ENCODE measurements around the gene APEH.

The APEH gene

DNA sequence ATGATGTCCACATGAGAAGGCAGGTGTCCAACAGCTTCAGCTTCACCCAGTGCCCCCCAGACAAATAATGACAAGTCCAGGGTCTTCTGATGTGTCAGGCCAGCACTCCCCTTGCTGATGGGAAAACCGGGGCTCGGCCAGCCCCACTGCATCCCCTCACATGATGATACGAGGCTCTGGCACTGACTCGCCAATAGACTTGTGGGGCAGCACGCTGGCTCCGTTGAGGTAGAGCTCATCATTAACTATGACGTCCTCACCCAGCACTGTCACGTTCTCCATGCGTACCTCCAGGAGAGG is 47.4 kb downstream of the APEH start:
- TF ChIP-seq POLR2AphosphoS5 (IDR thresholded peaks at IDR 0.05; ENCODE audit: borderline replicate concordance, low read depth, low read length), result no peak
- no peak for TF ChIP-seq FOXP2 (optimal IDR thresholded peaks at IDR 0.05; ENCODE audit: control extremely low read depth, extremely low read length, insufficient read depth)
- TF ChIP-seq EZH2 (IDR thresholded peaks at IDR 0.05), result no peak
- Histone ChIP-seq H3K27ac (no peak overlapping the region), H3K9me3 (ENCODE audit: low read depth, low read length) (no peaks in the 10 kb centered on the region), H3K36me3 (ENCODE audit: insufficient read depth, low read length) (no peaks in the 10 kb centered on the region; the same call in 1 of the 2 replicates), H3K4me3 (no peak overlapping the region), H3K9ac (ENCODE audit: insufficient read length) (no peak overlapping the region)
- DNase-seq (ENCODE audit: low read depth, low spot score), result no peak

DNA sequence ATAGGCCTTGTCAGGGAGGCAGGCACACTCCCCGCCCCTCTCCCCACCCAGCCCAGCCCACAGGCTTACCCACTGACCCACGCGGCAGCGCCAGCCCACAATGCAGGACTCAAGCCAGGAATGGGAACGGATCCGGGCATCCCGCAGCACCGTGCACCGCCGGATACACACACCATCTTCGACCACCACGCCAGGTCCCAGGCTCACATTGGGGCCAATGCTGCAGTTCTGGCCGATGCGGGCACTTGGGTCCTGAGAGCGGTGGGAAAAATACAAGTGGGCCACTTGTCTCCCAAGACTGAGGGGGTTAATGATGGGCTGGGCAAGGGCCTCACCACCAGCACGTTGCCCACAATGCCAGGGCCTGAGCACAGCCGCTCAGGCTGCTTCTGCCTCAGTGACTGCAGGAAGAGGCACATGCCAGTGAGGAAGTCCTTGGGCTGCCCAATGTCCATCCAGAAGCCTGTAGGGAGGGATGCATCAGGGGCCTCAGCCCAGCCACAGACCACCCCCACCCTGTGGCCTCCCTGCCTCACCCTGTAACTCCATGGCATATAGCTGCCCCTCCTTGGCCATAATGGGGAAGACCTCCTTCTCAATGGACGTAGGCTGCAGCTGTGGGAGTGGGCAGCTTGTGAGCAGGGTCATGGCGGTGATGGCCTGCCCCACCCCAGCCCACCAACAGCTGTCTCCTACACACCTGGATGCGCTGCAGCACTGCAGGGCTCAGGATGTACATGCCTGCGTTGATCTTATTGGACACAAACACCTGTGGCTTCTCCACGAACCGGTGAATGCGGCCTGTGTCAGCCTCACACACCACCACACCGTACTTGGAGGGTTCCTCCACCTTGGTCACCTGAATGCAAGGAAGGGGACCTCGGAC is 48.0 kb downstream of the APEH start:
- no peak overlapping the region for H3K27ac ChIP-seq
- H3K9ac ChIP-seq (ENCODE audit: insufficient read length), result no peak overlapping the region
- H3K9me3 ChIP-seq (ENCODE audit: low read depth, low read length), result no peaks in the 10 kb centered on the region
- no peaks in the 10 kb centered on the region; the same call in 1 of the 2 replicates for H3K36me3 ChIP-seq (ENCODE audit: insufficient read depth, low read length)
- TF ChIP-seq FOXP2 (optimal IDR thresholded peaks at IDR 0.05; ENCODE audit: control extremely low read depth, extremely low read length, insufficient read depth), result no peak
- no peak for TF ChIP-seq EZH2 (IDR thresholded peaks at IDR 0.05)
- TF ChIP-seq POLR2AphosphoS5 (IDR thresholded peaks at IDR 0.05; ENCODE audit: borderline replicate concordance, low read depth, low read length), result no peak
- no peak overlapping the region for H3K4me3 ChIP-seq
- no peak for DNase-seq (ENCODE audit: low read depth, low spot score)

DNA sequence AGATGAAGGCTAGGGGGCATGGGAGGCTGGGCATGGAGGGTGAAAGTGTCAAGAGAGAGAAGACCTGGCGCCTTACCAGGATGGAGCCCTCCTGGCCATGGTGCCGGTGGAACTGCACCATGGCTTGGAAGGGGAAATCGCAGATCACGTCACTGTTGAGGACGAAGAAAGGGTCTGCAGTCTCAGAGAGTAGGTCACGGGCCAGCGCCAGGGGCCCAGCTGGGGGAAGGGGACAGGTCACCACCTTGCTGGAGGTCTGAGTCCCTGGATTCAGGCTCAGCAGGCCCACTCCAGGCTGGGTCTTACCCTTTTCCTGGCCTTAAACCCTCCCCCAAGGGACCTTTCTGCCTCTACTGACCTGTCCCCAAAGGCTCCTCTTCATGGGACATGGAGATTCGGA is 48.7 kb downstream of the APEH start:
- no peak overlapping the region for H3K27ac ChIP-seq
- peak overlapping the region; percentile 84 for H3K4me3 ChIP-seq
- H3K9ac ChIP-seq (ENCODE audit: insufficient read length), result peak overlapping the region; percentile 86
- TF ChIP-seq EZH2 (IDR thresholded peaks at IDR 0.05) (no peak), FOXP2 (optimal IDR thresholded peaks at IDR 0.05; ENCODE audit: control extremely low read depth, extremely low read length, insufficient read depth) (no peak), POLR2AphosphoS5 (IDR thresholded peaks at IDR 0.05; ENCODE audit: borderline replicate concordance, low read depth, low read length) (no peak)
- no peaks in the 10 kb centered on the region for H3K9me3 ChIP-seq (ENCODE audit: low read depth, low read length)
- H3K36me3 ChIP-seq (ENCODE audit: insufficient read depth, low read length), result no peaks in the 10 kb centered on the region; the same call in 1 of the 2 replicates
- DNase-seq (ENCODE audit: low read depth, low spot score), result no peak

DNA sequence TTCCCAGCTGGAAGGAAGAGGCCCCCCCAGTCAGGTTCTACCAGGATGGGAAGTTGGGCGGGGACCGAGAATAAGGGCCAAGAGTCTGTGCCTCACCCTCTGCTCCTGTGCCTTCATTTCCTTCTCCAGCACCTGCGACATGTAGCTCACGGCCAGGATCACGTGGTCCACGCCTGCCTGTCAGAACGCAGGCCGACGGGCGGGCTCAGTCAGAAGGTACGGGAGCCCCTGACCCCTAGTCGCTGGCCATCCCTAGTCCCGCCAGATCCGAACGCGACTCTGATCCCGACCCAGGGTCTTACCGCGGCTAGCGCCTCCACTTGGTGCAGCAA is 49.1 kb downstream of the APEH start:
- H3K9ac ChIP-seq (ENCODE audit: insufficient read length), result peak overlapping the region; percentile 86
- H3K4me3 ChIP-seq, result peak overlapping the region; percentile 84
- no peaks in the 10 kb centered on the region for H3K9me3 ChIP-seq (ENCODE audit: low read depth, low read length)
- no peak for DNase-seq (ENCODE audit: low read depth, low spot score)
- no peak for TF ChIP-seq EZH2 (IDR thresholded peaks at IDR 0.05)
- no peak for TF ChIP-seq POLR2AphosphoS5 (IDR thresholded peaks at IDR 0.05; ENCODE audit: borderline replicate concordance, low read depth, low read length)
- no peak for TF ChIP-seq FOXP2 (optimal IDR thresholded peaks at IDR 0.05; ENCODE audit: control extremely low read depth, extremely low read length, insufficient read depth)
- H3K36me3 ChIP-seq (ENCODE audit: insufficient read depth, low read length), result no peaks in the 10 kb centered on the region; the same call in 1 of the 2 replicates
- H3K27ac ChIP-seq, result no peak overlapping the region; the same call in 1 of the 2 replicates

DNA sequence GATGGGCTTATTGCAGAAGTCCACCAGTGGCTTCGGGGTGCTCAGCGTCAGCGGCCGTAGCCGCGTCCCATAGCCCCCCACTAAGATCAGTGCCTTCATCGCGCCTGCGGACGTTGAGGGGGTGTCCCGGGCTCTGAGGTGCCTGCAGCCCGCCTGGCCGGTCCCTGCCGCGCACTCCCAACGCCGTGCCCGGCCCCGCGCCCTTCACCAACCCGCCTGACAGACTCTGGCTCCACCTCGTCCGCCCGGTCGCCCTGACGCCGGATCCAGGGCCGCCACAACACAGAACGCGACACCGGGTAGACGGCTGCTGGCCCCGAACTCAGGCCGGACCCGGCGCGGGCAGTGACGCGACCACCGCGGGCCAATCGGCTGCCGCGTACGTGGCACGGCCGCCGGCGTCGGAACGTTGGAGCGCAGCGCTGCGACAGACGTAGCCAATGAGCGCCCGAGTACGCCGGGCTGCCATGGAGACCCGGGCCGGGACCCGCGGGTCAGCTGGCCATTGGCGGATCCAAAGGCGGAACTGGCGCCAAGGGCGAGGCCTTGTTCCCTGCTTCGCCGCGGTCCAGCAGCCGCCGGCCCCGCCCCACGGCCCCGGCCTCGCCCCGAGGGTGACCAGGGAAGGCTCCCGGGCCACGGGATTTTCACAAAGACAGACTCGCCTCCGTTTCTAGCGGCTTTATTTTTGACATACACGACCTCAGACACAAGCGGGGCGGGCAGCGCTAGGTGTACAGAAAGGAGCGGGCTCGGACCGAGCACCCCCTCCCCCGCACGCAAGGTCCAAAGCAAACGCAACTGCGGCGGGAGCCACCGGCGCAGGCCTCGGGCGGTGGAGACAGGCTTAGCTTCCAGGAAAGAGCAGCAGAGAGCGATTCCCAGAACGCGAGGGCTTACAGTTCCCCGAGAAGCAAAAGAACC is 49.7 kb downstream of the APEH start, which contains the start of gene GMPPB:
TSS of gene GMPPB (minus strand) at position 324 of the 924 bp plus-strand sequence. CDS start at position 99, 225 bp downstream.
- Histone ChIP-seq H3K27ac (peak within 1 kb of the TSS; percentile 36; the same call in 1 of the 2 replicates), H3K9ac (ENCODE audit: insufficient read length) (peak within 1 kb of the TSS; percentile 86), H3K36me3 (ENCODE audit: insufficient read depth, low read length) (no peaks in the 10 kb centered on the region; the same call in 1 of the 2 replicates), H3K9me3 (ENCODE audit: low read depth, low read length) (no peaks in the 10 kb centered on the region), H3K4me3 (peak within 1 kb of the TSS; percentile 84)
- DNase-seq (ENCODE audit: low read depth, low spot score), result no peak
- TF ChIP-seq POLR2AphosphoS5 (IDR thresholded peaks at IDR 0.05; ENCODE audit: borderline replicate concordance, low read depth, low read length) (peak; percentile 73), EZH2 (IDR thresholded peaks at IDR 0.05) (no peak), FOXP2 (optimal IDR thresholded peaks at IDR 0.05; ENCODE audit: control extremely low read depth, extremely low read length, insufficient read depth) (no peak)

DNA sequence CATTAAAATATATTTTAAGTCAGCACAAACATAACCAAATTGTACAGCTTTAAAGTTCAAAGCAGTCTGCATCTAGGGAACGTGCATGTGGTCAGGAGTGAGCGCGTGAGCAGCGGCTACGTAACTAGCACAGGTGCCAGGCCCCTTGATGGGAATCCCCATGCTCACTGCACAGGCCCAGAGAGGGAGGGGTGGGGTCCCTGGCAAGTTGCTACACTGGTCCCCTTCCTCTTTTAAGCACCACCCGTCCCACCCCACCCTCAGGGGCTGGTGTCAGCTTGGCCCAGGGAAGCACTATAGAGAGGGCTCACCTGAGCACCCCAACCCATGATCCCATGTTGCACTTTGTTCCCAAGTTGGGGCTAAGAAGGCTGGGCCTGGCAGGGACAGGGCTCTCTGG is 50.4 kb downstream of the APEH start:
- H3K27ac ChIP-seq, result no peak overlapping the region
- TF ChIP-seq FOXP2 (optimal IDR thresholded peaks at IDR 0.05; ENCODE audit: control extremely low read depth, extremely low read length, insufficient read depth) (no peak), POLR2AphosphoS5 (IDR thresholded peaks at IDR 0.05; ENCODE audit: borderline replicate concordance, low read depth, low read length) (no peak), EZH2 (IDR thresholded peaks at IDR 0.05) (no peak)
- no peak for DNase-seq (ENCODE audit: low read depth, low spot score)
- no peaks in the 10 kb centered on the region; the same call in 1 of the 2 replicates for H3K36me3 ChIP-seq (ENCODE audit: insufficient read depth, low read length)
- H3K4me3 ChIP-seq, result peak overlapping the region; percentile 84
- no peaks in the 10 kb centered on the region for H3K9me3 ChIP-seq (ENCODE audit: low read depth, low read length)
- H3K9ac ChIP-seq (ENCODE audit: insufficient read length), result peak overlapping the region; percentile 82

DNA sequence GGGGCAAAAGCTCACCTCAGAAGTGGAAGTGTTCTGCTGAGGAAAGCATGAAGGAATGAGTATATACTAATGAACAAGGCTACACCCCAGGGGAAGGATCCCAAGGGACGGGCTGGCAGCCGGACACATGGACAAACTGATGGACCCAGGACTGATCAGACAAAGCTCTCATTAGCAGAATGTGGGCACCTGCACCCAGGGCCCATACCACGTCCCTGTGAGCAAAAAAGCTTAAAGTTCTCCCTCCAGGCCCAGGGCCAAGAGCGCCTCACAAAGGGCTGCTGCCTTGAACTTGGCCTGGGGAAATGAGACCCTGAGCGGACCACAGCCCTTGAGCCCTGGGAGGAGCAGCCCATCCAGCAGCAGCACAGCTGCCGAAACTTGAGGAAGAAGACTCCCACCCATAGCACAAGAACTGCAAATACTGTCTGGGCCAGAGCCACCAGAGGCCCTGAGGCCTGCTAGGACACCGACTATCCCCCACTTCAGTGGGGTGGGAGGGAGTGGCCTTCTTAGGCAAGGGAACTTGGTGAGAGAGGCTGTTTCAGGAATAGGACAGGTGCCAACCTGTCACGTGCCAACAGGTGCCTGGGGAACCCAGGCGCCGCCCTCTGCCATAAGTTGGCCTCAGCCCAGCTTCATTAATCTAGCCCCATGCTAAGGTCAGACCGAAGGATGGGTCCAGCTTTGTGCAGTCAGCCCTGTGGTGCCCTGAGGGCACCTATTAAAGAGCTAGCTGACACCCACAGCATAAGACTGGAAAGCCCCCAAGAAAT is 51.9 kb downstream of the APEH start:
- no peak overlapping the region for H3K27ac ChIP-seq
- H3K9ac ChIP-seq (ENCODE audit: insufficient read length), result no peak overlapping the region
- TF ChIP-seq POLR2AphosphoS5 (IDR thresholded peaks at IDR 0.05; ENCODE audit: borderline replicate concordance, low read depth, low read length), result no peak
- TF ChIP-seq EZH2 (IDR thresholded peaks at IDR 0.05), result no peak
- no peak overlapping the region for H3K4me3 ChIP-seq
- no peak for DNase-seq (ENCODE audit: low read depth, low spot score)
- no peaks in the 10 kb centered on the region for H3K9me3 ChIP-seq (ENCODE audit: low read depth, low read length)
- no peaks in the 10 kb centered on the region; the same call in 1 of the 2 replicates for H3K36me3 ChIP-seq (ENCODE audit: insufficient read depth, low read length)

All from SK-N-MC (cell line).